Measurements from ENCODE around the gene TICAM1.

DNA sequence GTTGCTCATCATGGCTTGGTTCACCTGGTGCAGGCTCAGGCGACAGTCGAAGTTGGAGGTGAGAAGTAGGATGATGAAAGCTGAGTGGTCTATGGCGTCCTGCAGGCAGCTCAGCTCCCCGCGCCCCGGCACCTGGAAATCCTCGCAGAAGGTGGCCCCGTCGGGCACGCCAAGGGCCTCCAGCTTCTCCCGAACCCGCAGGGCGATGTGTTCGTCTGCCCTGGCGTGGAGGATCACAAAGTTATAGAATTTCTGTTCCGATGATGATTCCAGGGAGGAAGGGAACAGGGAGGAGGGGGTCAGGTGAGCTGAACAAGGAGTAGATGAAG is 14.6 kb downstream of the TICAM1 start:
- TF ChIP-seq SIN3A (IDR thresholded peaks at IDR 0.05; ENCODE audit: borderline replicate concordance, insufficient read depth, low read depth, low read length): no peak
- TF ChIP-seq, protein P1, sequence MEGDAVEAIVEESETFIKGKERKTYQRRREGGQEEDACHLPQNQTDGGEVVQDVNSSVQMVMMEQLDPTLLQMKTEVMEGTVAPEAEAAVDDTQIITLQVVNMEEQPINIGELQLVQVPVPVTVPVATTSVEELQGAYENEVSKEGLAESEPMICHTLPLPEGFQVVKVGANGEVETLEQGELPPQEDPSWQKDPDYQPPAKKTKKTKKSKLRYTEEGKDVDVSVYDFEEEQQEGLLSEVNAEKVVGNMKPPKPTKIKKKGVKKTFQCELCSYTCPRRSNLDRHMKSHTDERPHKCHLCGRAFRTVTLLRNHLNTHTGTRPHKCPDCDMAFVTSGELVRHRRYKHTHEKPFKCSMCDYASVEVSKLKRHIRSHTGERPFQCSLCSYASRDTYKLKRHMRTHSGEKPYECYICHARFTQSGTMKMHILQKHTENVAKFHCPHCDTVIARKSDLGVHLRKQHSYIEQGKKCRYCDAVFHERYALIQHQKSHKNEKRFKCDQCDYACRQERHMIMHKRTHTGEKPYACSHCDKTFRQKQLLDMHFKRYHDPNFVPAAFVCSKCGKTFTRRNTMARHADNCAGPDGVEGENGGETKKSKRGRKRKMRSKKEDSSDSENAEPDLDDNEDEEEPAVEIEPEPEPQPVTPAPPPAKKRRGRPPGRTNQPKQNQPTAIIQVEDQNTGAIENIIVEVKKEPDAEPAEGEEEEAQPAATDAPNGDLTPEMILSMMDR (IDR thresholded peaks at IDR 0.05): no peak
- TF ChIP-seq POLR2AphosphoS5 (IDR thresholded peaks at IDR 0.05; ENCODE audit: low read depth, low read length): no peak
- TF ChIP-seq, protein P2, sequence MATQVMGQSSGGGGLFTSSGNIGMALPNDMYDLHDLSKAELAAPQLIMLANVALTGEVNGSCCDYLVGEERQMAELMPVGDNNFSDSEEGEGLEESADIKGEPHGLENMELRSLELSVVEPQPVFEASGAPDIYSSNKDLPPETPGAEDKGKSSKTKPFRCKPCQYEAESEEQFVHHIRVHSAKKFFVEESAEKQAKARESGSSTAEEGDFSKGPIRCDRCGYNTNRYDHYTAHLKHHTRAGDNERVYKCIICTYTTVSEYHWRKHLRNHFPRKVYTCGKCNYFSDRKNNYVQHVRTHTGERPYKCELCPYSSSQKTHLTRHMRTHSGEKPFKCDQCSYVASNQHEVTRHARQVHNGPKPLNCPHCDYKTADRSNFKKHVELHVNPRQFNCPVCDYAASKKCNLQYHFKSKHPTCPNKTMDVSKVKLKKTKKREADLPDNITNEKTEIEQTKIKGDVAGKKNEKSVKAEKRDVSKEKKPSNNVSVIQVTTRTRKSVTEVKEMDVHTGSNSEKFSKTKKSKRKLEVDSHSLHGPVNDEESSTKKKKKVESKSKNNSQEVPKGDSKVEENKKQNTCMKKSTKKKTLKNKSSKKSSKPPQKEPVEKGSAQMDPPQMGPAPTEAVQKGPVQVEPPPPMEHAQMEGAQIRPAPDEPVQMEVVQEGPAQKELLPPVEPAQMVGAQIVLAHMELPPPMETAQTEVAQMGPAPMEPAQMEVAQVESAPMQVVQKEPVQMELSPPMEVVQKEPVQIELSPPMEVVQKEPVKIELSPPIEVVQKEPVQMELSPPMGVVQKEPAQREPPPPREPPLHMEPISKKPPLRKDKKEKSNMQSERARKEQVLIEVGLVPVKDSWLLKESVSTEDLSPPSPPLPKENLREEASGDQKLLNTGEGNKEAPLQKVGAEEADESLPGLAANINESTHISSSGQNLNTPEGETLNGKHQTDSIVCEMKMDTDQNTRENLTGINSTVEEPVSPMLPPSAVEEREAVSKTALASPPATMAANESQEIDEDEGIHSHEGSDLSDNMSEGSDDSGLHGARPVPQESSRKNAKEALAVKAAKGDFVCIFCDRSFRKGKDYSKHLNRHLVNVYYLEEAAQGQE (IDR thresholded peaks at IDR 0.05; ENCODE audit: insufficient read depth in 1 of 2, low read depth in 2 of 2, low read length in 1 of 2): no peak
- TF ChIP-seq TCF7L2 (IDR thresholded peaks at IDR 0.05; ENCODE audit: low read depth, low read length): no peak

Measured in Panc1 (cell line).